Heart left ventricle (tissue), 16 donors: ENCODE data around the gene PARP6. TPM values are rescaled to one million over a fixed set of nuclear protein-coding genes. Genes with fewer than 3 reads are reported as not detected.
A peak's percentile ranks its signal among the peaks of the same experiment; 100 is the strongest.

Source experiments
- ATAC-seq, 4 donors: fragments of 200-7000 bp; cut with Tn5 transposase; one replicate each; pipeline ENCODE4 v1.9.1; 2020 to 2022; ENCODE audit warnings: moderate library complexity in 4 of 4, mild to moderate bottlenecking in 3 of 4, moderate number of reproducible peaks in 1 of 4
- DNase-seq, 5 donors: peaks; one replicate each; pipeline ENCODE4 v3.0.0-alpha.2; 2020
- H3K27ac ChIP-seq, 12 donors: fragments of 200-600 bp; sonication (generic) in 4 of 12; one replicate each; pipeline versions ENCODE4 v1.5.0 to v1.8.0; 2016 to 2022; ENCODE audit warnings: mild to moderate bottlenecking in 2 of 12
- H3K27me3 ChIP-seq, 9 donors: fragments of 200-600 bp; sonication (generic) in 2 of 9; one replicate each; pipeline versions ENCODE4 v1.5.1 to v1.8.0; 2016 to 2022; ENCODE audit warnings: mild to moderate bottlenecking in 3 of 9
- H3K36me3 ChIP-seq, 9 donors: fragments of 200-600 bp; sonication (generic) in 2 of 9; one replicate each; pipeline versions ENCODE4 v1.5.0 to v1.8.0; 2018 to 2022; ENCODE audit warnings: mild to moderate bottlenecking in 2 of 9
- H3K4me1 ChIP-seq, 12 donors: fragments of 200-600 bp; sonication (generic) in 4 of 12; one replicate each; pipeline versions ENCODE4 v1.5.0 to v1.8.0; 2016 to 2022; ENCODE audit warnings: mild to moderate bottlenecking in 3 of 12
- H3K4me3 ChIP-seq, 12 donors: fragments of 200-600 bp; sonication (generic) in 4 of 12; one replicate each; pipeline versions ENCODE4 v1.5.0 to v1.8.0; 2017 to 2022; ENCODE audit warnings: mild to moderate bottlenecking in 9 of 12, moderate library complexity in 4 of 12
- H3K9me3 ChIP-seq, 12 donors: fragments of 200-600 bp; sonication (generic) in 4 of 12; one replicate each; pipeline versions ENCODE4 v1.5.0 to v1.8.0; 2016 to 2022; ENCODE audit warnings: mild to moderate bottlenecking in 1 of 12
- CTCF ChIP-seq, 12 donors: fragments of 200-600 bp; sonication (generic) in 4 of 12; IDR thresholded peaks; one replicate each; pipeline versions ENCODE4 v1.5.0 to v1.8.0; 2018 to 2022; ENCODE audit warnings: antibody characterized with exemption in 12 of 12, mild to moderate bottlenecking in 5 of 12
- POLR2A ChIP-seq, 2 donors: fragments of 450-650 bp; IDR thresholded peaks; one replicate each; pipeline ENCODE4 v1.6.1; 2017; ENCODE audit warnings: antibody characterized with exemption in 2 of 2, mild to moderate bottlenecking in 2 of 2, moderate library complexity in 2 of 2
- WGBS, 4 donors: extraction: QIAGEN DNeasy Blood & Tissue Kit in 2 of 4; methylation state at CpG; one replicate each; pipeline versions ENCODE4 v1.1.5 to v1.1.7; 2013 to 2018; 5-methylcytosine and 5-hydroxymethylcytosine counted together
- intact Hi-C, 10 donors: fragments of 100-400 bp; cut with DNase I; formaldehyde crosslinking; loops; one replicate each; pipeline versions ENCODE4 v1.11.1 to v1.14.2; 2022
- polyA plus RNA-seq, 2 donors: library from polyadenylated mRNA; stranded (reverse); fragments of 200-250 nt; gene quantifications; one replicate each; pipeline ENCODE4 v1.2.3, GENCODE V29; 2013
- total RNA-seq, 9 donors: library from RNA; depleted of rRNA in 2 of 9; stranded (reverse); fragments of >200 nt in 2 of 9; fragmentation: NEBNext Ultra II Directional in 3 of 9; extraction: Animal tissue kit (Norgen Biotek cat#: 25700) in 3 of 9; gene quantifications; one replicate each; pipeline versions ENCODE4 v1.1.0 to v1.2.4, GENCODE V29; 2016 to 2023
- donor health status: ischemic (EF 13 %, LVEDD 7.1; RV severe dilation, severe dysfunction).
- donor health status: healthy with polysubstance abuse.
- donor health status: DM: no; HTN: yes; CAD: no.
- donor health status: DM: no; HTN: no; CAD: no.
- donor health status: ischemic (EF 25% LVEDD 6.9; RV normal size, moderate dysfunction).
- donor health status: ischemic (EF 25% LVEDD 5.7; RV mildly dilated, moderate dysfunction).
- donor health status: healthy.
- donor health status: DM: yes; HTN: yes; CAD: no.
- donor health status: ischemic (EF 35%, LVEDD 5.7; RV mildly dilated, moderate dysfunction).
- donor health status: nonischemic (EF 11% LVEDD 7.7; RV severe dilation, severe dysfunction).
- donor health status: DM: yes; HTN: yes; CAD: no.
- donor health status: PGD.
- donor health status: ischemic (EF 29% LVEDD 5.4; RV normal size, mild dysfunction).
- donor health status: nonischemic (EF 23%, LVEDD 6.1; RV moderate dilation, normal function).

The PARP6 gene
- total and polyA plus RNA-seq, 11 donors: 25.6 to 52.5 (median 34.5) TPM

- Histone ChIP-seq H3K27me3 (no peaks in the 10 kb centered on the region), H3K4me1 (no peaks in the 10 kb centered on the region), H3K9me3 (no peaks in the 10 kb centered on the region), H3K36me3 (no peaks in the 10 kb centered on the region), H3K27ac (no peak overlapping the region), H3K4me3 (no peak overlapping the region)
- TF ChIP-seq POLR2A (IDR thresholded peaks at IDR 0.05) (no peak), CTCF (IDR thresholded peaks at IDR 0.05) (peak; percentile 52 to 75 (median 67))
- ATAC-seq (peak; percentile 63 to 92 (median 92)), DNase-seq (peak; percentile 54 to 76 (median 66))
- intact Hi-C loops: loop anchor here in 1 of 10 donors (10.0 kb wide), 1 partner anchor 222 kb away; no protein-coding TSS in a partner anchor
- whole genome bisulfite sequencing, 4 donors: 54 to 65% (median 61%) methylated on average over 2 of the region's 2 CpGs
These were observed 40.5 kb upstream of the PARP6 start for GRCh38 chr15:72312605-72313447.

GRCh38 chr15:72307026-72307425, 34.7 kb upstream of the PARP6 start:
- Histone ChIP-seq H3K27me3 (no peaks in the 10 kb centered on the region), H3K9me3 (no peaks in the 10 kb centered on the region), H3K36me3 (no peaks in the 10 kb centered on the region), H3K4me3 (no peak overlapping the region), H3K27ac (no peak overlapping the region), H3K4me1 (no peaks in the 10 kb centered on the region)
- WGBS, 4 donors: 62 to 76% (median 70%) methylated on average over 5 of the region's 5 CpGs
- intact Hi-C loops: no loop called here
- ATAC-seq (no peak), DNase-seq (no peak)
- TF ChIP-seq CTCF (IDR thresholded peaks at IDR 0.05) (no peak), POLR2A (IDR thresholded peaks at IDR 0.05) (no peak)

- WGBS, 4 donors: 67 to 82% (median 74%) methylated on average over 10 of the region's 10 CpGs
- no peak for ATAC-seq
- Histone ChIP-seq H3K27me3 (no peaks in the 10 kb centered on the region), H3K9me3 (no peaks in the 10 kb centered on the region), H3K4me3 (no peak overlapping the region), H3K4me1 (no peaks in the 10 kb centered on the region), H3K27ac (no peak overlapping the region), H3K36me3 (no peaks in the 10 kb centered on the region)
- no peak for TF ChIP-seq CTCF (IDR thresholded peaks at IDR 0.05)
- TF ChIP-seq POLR2A (IDR thresholded peaks at IDR 0.05): no peak
- intact Hi-C loops: no loop called here
- no peak for DNase-seq
These were observed 33.9 kb upstream of the PARP6 start for GRCh38 chr15:72306211-72306785.

- Histone ChIP-seq H3K36me3 (no peaks in the 10 kb centered on the region), H3K9me3 (no peaks in the 10 kb centered on the region), H3K27ac (no peak overlapping the region), H3K27me3 (no peaks in the 10 kb centered on the region), H3K4me3 (no peak overlapping the region), H3K4me1 (no peaks in the 10 kb centered on the region)
- no peak for ATAC-seq
- TF ChIP-seq CTCF (IDR thresholded peaks at IDR 0.05): no peak
- no peak for TF ChIP-seq POLR2A (IDR thresholded peaks at IDR 0.05)
- intact Hi-C loops: no loop called here
- 84 to 92% (median 91%) methylated on average over 6 to 7 of the region's 7 CpGs for WGBS, 4 donors
- no peak for DNase-seq
These were observed 32.2 kb upstream of the PARP6 start for GRCh38 chr15:72304596-72304995.
